GM20000 (cell line): ENCODE results near the gene WDR91.
"Not testable (repeated sequence)": the region's sequence is repeated elsewhere in the genome, so short reads cannot be mapped to it uniquely, and the experiment has no call there.

Experiments used
- DNase-seq: peaks from one replicate; pipeline ENCODE4 v3.0.0; 2012; ENCODE audit warnings: low spot score
- CTCF ChIP-seq: IDR thresholded peaks from 2 replicates; pipeline ENCODE4 v1.5.1; 2012; ENCODE audit warnings: mild to moderate bottlenecking, control low read depth; ENCODE audit errors: extremely low read depth, missing control alignments

The WDR91 gene

DNA sequence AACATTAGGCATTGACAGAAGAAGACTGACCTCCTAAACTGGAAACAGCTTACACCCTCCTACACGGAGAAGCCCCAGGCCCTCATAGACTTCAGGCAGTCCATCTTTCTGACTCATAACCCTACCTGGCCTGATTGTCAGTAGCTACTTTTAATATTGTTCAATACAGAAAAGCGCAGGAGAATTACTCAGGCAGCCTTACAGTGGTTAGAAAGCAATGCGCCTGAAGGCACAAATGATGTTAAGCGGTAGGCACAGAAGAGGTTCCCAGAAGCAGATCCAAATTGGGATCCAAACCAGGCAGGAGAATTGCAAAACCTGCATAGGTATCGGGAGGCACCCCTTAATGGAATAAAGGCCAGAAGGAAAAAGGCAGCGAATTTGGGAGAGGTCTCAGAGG lies 35.4 kb downstream of the WDR91 start:
- TF ChIP-seq CTCF: no peak
- no peak for DNase-seq

DNA sequence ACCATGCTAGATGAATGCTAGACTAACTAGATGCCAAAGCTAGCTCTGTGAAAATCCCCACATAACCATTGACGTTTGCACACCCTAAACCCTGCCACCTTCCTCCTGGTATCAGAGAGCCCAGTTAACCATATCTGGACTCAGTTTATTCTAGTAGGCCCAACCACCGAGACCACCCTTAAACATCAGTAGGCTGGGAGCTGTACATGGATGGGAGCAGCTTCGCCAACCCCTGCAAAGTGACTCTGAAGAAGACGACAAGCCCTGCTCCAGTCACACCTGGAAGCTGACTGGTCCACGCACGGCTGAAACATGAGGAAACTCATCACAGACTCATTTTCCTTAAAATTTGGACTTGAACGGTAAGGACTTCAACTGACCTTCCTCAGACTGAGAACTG lies 36.4 kb downstream of the WDR91 start:
- DNase-seq: no peak
- TF ChIP-seq CTCF: no peak

DNA sequence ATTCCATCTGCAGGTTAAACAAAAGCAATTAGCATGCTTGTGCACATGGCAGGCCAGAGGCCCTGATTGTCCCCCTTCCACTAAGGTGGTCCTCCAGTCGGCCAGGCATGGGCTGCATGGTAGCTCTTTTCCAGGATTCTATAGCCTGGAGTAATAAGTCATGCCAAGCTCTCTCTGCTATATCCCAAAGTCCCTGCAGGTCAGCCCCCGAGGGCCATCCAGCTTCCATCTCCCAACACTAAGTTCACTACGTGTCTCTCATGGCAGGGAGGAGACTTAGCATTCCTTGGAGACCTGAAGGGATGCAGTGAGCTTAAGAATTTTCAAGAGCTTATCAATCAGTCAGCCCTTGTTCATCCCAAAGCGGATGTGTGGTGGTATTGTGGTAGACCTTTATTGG lies 37.4 kb downstream of the WDR91 start:
- DNase-seq: not testable (repeated sequence)

- not testable (repeated sequence) for DNase-seq
Observed at GRCh38 chr7:135171581-135172291, 39.6 kb downstream of the WDR91 start.

GRCh38 chr7:135170998-135171481 lies 40.3 kb downstream of the WDR91 start:
- DNase-seq: not testable (repeated sequence)

DNA sequence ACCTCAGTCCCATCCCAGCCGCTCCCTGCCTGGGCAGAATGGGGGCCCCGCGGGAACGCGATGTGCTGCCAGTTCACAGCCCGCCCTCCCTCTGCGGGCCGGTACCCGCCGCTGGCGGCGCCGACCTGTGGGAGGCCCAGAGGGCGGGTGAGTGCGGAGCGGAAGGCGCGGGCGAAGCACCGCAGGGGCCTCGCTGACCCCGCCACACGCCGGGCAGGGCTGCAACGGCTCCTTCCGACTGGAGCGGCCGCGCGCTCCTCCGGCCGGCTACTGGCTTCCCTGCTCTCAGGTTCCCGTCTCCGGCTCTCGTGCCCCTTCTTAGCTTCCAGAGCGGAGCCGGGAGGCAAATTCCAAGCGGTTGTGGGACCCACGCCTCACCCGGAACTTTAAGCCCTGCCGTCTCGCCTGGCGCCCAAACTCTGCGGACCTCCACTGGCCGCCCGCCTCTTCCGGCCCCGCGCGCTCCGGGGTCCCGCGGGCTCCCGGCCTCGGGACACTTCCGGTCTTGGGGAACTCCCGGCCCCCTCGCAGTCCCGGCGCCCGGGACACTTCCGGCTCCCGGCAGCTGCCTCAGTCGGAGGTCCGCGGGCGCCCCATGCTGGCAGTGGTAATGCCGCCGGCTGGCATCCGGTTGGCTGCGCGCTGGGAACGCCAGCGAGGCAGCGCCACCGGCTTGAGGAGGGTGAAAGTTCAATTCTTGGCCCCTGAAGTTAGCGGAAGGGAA lies 40.9 kb downstream of the WDR91 start, which contains the start of gene CYREN:
CYREN (minus strand) TSS at position 434 of the 724 bp plus-strand sequence. CDS start 1,785 bp downstream, outside the sequence.
- peak; percentile 81 for TF ChIP-seq CTCF
- peak; percentile 93 for DNase-seq

DNA sequence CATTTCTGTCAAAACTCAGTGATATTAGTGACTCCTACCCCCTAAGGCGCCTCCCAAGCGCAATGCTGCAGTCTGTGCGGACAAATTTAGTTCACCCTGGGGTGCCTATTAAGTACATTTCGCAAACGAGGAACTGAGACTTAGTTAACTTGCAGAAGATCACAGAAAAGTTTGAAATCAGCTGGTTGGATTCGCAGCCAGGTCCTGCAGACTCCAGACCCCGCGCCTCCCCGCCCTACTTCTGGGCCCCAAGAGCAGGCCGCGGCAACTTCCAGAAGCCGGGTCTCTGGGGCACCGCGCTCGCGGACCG lies 41.4 kb downstream of the WDR91 start:
- DNase-seq: no peak
- no peak for TF ChIP-seq CTCF

- DNase-seq: peak; percentile 80
Observed at GRCh38 chr7:135169141-135169963, 42.0 kb downstream of the WDR91 start.

More at GRCh38 chr7:135169141-135169963, 42.0 kb downstream of the WDR91 start:
- peak; percentile 67 for TF ChIP-seq CTCF
